ENCODE measurements around the gene PITPNC1.

The PITPNC1 gene

GRCh38 chr17:67435786-67436185 lies 58.7 kb downstream of the PITPNC1 start:
- DNase-seq = no peak

- DNase-seq = no peak
Observed at GRCh38 chr17:67436233-67436632, 59.2 kb downstream of the PITPNC1 start.

GRCh38 chr17:67438667-67439066 lies 61.6 kb downstream of the PITPNC1 start:
- no peak for DNase-seq

GRCh38 chr17:67439269-67439668 lies 62.2 kb downstream of the PITPNC1 start:
- no peak for DNase-seq

GRCh38 chr17:67440277-67441051 lies 63.4 kb downstream of the PITPNC1 start:
- DNase-seq = no peak

GRCh38 chr17:67441052-67441895 lies 64.2 kb downstream of the PITPNC1 start:
- DNase-seq = no peak

GRCh38 chr17:67441896-67442219 lies 64.8 kb downstream of the PITPNC1 start:
- DNase-seq = no peak

- no peak for DNase-seq
Observed at GRCh38 chr17:67442787-67443624, 65.9 kb downstream of the PITPNC1 start.

GRCh38 chr17:67443931-67444595 lies 67.0 kb downstream of the PITPNC1 start:
- DNase-seq = no peak

GRCh38 chr17:67448449-67448848 lies 71.4 kb downstream of the PITPNC1 start:
- DNase-seq = no peak

- DNase-seq = no peak
Observed at GRCh38 chr17:67449065-67449464, 72.0 kb downstream of the PITPNC1 start.

- no peak for DNase-seq
Observed at GRCh38 chr17:67449845-67450755, 73.0 kb downstream of the PITPNC1 start.

- no peak for DNase-seq
Observed at GRCh38 chr17:67452681-67453554, 75.8 kb downstream of the PITPNC1 start.

GRCh38 chr17:67456103-67456502 lies 79.0 kb downstream of the PITPNC1 start:
- no peak for DNase-seq

- DNase-seq = no peak
Observed at GRCh38 chr17:67456889-67457288, 79.8 kb downstream of the PITPNC1 start.

- no peak for DNase-seq
Observed at GRCh38 chr17:67458203-67458602, 81.1 kb downstream of the PITPNC1 start.

GRCh38 chr17:67459985-67460384 lies 82.9 kb downstream of the PITPNC1 start:
- no peak for DNase-seq

- no peak for DNase-seq
Observed at GRCh38 chr17:67461228-67461780, 84.2 kb downstream of the PITPNC1 start.

- DNase-seq = no peak
Observed at GRCh38 chr17:67461876-67462275, 84.8 kb downstream of the PITPNC1 start.

GRCh38 chr17:67466251-67466796 lies 89.2 kb downstream of the PITPNC1 start:
- no peak for DNase-seq

All from NCI-H2107 (cell line).